ENCODE data around the gene OSM. TPM values are rescaled to one million over a fixed set of nuclear protein-coding genes. Genes with fewer than 3 reads are reported as not detected.
"Not testable (repeated sequence)": the region's sequence is repeated elsewhere in the genome, so short reads cannot be mapped to it uniquely, and the experiment has no call there.

Gene OSM
- total and polyA plus RNA-seq, 7 donors = 0.60 to 12.8 (median 1.5) TPM

DNA sequence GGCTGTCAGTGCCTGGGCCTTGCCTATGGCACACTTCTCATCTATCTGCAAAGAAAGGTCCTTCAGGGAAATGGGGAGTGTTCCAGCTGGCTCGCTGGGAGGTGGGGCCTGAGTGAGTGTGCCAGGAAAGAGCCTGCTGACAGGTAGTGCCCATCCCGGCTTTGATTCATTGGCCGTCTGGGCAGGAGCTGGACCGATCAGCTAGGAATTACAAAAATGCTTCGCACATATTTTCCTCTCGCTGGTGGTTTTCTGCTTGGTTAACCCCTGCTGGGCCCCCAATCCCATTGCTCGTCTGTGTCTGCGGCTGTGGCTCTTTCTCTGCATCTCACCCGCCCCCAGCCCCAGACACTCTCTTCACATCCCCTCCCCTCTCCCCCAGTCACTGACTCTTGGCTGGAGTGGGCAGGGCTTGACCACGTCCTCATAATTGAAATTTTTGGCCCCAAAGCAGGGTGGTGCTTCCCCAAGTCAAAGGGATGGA, 30.9 kb downstream of the OSM start:
- no peaks in the 10 kb centered on the region for H3K9me3 ChIP-seq
- peaks cover 0 to 16% (median 15%) of the 10 kb centered on the region in 4 donors for H3K4me1 ChIP-seq
- no peaks in the 10 kb centered on the region for H3K27me3 ChIP-seq
- no peak overlapping the region for H3K4me3 ChIP-seq
- H3K27ac ChIP-seq = no peak overlapping the region
- H3K36me3 ChIP-seq = no peaks in the 10 kb centered on the region
- DNase-seq = no peak
- 46 to 63% methylated on average over 10 of the region's 10 CpGs for WGBS, 2 donors
- no peak for TF ChIP-seq POLR2AphosphoS5 (IDR thresholded peaks at IDR 0.05)
- no peak for TF ChIP-seq EP300 (IDR thresholded peaks at IDR 0.05)
- TF ChIP-seq, protein P1, sequence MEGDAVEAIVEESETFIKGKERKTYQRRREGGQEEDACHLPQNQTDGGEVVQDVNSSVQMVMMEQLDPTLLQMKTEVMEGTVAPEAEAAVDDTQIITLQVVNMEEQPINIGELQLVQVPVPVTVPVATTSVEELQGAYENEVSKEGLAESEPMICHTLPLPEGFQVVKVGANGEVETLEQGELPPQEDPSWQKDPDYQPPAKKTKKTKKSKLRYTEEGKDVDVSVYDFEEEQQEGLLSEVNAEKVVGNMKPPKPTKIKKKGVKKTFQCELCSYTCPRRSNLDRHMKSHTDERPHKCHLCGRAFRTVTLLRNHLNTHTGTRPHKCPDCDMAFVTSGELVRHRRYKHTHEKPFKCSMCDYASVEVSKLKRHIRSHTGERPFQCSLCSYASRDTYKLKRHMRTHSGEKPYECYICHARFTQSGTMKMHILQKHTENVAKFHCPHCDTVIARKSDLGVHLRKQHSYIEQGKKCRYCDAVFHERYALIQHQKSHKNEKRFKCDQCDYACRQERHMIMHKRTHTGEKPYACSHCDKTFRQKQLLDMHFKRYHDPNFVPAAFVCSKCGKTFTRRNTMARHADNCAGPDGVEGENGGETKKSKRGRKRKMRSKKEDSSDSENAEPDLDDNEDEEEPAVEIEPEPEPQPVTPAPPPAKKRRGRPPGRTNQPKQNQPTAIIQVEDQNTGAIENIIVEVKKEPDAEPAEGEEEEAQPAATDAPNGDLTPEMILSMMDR (IDR thresholded peaks at IDR 0.05) = no peak
- no peak for TF ChIP-seq POLR2A (IDR thresholded peaks at IDR 0.05)
- intact Hi-C loops (cut with DNase I) = no loop called here

DNA sequence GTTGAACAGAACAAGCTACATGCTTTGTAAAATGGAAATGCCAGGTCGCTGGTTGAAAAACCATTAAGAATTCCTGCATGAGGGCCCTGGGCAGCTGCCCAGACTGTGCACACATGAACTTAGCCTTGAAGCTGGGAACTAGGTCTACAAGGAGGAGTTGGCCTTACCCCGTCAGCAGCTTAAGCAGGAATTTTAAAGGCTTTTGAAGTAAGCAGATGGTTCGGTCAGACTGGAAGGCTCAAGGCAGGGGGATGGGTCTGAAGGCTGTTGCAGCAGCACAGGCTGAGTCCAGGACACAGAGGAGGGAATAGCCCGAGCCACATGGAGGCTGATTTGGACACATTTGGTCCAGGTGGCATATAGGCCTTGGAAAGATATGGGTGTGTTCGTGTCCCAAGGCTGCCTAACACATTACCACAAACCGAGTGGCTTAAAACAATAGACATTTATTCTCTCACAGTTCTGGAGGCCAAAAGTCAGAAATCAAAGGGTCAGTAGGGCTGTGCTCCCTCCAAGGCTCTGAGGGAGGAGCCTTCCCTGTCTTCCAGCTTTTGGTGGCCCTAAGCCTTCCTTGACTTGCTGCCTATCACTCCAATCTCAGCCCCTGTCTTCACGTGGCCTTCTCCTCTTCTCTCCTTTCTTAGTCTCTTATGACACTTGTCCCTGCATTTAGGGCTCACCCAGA, 31.7 kb downstream of the OSM start:
- 39 to 71% methylated on average over 7 of the region's 7 CpGs for WGBS, 2 donors
- intact Hi-C loops (cut with DNase I) = no loop called here

DNA sequence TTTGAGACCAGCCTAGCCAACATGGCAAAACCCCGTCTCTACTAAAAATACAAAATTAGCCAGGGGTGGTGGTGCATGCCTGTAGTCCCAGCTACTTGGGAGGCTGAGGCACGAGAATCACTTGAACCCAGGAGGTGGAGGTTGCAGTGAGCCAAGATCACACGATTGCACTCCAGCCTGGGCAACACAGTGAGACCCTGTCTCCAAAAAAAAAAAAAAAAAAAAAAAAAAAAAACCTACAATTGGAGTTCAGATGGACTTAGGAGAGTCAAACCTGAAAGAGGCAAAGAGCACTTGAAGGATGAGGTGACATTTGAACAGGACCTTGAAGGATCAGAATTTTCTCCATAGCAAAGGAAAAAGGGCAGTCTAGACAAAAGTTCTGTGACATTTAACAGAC, 32.3 kb downstream of the OSM start:
- H3K36me3 ChIP-seq; H3K27me3 ChIP-seq; DNase-seq; intact Hi-C loops (cut with DNase I); H3K4me3 ChIP-seq; H3K9me3 ChIP-seq; H3K27ac ChIP-seq: not testable (repeated sequence)
- 92% methylated on average over 3 of the region's 3 CpGs for WGBS, 2 donors
- H3K4me1 ChIP-seq = peaks cover 0 to 16% (median 15%) of the 10 kb centered on the region in 4 donors

More for the DNA sequence above, 31.7 kb downstream of the OSM start:
- peaks cover 0 to 16% (median 15%) of the 10 kb centered on the region in 4 donors for H3K4me1 ChIP-seq
- no peaks in the 10 kb centered on the region for H3K27me3 ChIP-seq
- TF ChIP-seq POLR2A (IDR thresholded peaks at IDR 0.05) = no peak
- TF ChIP-seq, protein P1 (IDR thresholded peaks at IDR 0.05) = no peak
- TF ChIP-seq POLR2AphosphoS5 (IDR thresholded peaks at IDR 0.05) = no peak
- TF ChIP-seq EP300 (IDR thresholded peaks at IDR 0.05) = no peak
- H3K36me3 ChIP-seq = no peaks in the 10 kb centered on the region
- H3K4me3 ChIP-seq = no peak overlapping the region
- H3K9me3 ChIP-seq = no peaks in the 10 kb centered on the region
- H3K27ac ChIP-seq = peak overlapping the region in 1 of 4 donors; percentile 2
- DNase-seq = no peak

DNA sequence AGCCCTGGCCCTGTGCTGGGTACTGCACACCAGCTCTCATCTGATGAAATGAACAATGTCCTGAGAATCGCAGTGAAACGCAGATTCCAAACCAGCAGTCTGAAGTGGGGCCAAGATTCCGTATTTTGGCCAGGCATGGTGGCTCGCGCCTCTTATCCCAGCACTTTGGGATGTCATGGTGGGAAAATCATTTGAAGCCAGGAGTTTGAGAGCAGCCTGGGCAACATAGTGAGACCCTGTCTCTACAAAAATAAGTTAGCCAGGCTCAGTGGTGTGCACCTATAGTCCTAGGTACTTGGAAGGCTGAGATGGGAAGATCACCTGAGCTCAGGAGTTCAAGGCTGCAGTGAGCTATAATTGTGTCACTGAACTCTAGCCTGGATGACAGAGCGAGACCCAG, 33.1 kb downstream of the OSM start:
- H3K4me3 ChIP-seq = no peak overlapping the region
- no peaks in the 10 kb centered on the region for H3K27me3 ChIP-seq
- intact Hi-C loops (cut with DNase I) = no loop called here
- H3K4me1 ChIP-seq = peaks cover 0 to 16% (median 15%) of the 10 kb centered on the region in 4 donors
- no peak for DNase-seq
- no peaks in the 10 kb centered on the region for H3K9me3 ChIP-seq
- H3K27ac ChIP-seq = no peak overlapping the region
- TF ChIP-seq POLR2AphosphoS5 (IDR thresholded peaks at IDR 0.05) (no peak), EP300 (IDR thresholded peaks at IDR 0.05) (no peak), POLR2A (IDR thresholded peaks at IDR 0.05) (no peak)
- TF ChIP-seq, protein P1 (IDR thresholded peaks at IDR 0.05) = no peak
- WGBS, 2 donors = 95 to 97% methylated on average over 6 of the region's 6 CpGs
- no peaks in the 10 kb centered on the region for H3K36me3 ChIP-seq

DNA sequence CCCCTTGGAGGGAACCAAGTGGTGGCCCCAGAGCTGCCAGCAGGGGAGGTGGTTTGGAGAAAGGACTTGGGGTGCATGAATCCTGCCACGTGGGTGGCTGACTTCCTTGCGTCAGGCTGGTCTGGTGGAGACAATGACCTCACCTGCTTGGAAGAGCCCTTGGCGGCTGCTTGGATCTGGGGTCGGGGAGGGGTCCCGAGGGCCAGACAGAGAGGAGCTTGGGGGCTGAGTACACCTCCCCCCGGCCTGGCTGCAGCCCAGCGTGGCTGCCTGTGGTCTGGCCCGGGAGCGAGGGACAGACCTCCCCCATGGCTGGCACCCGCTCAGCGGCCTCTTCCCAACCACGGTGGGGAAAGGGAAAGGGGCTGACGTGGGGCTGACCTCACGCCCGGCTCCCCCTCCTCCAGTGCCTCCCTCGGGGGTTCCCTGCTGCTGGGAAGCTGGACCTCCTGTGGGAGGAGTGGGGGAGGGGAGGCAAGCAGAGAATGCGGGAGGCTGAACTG, 33.9 kb downstream of the OSM start:
- Histone ChIP-seq H3K4me3 (no peak overlapping the region), H3K27ac (no peak overlapping the region), H3K27me3 (no peaks in the 10 kb centered on the region), H3K4me1 (peaks cover 0 to 16% (median 15%) of the 10 kb centered on the region in 4 donors), H3K9me3 (no peaks in the 10 kb centered on the region), H3K36me3 (no peaks in the 10 kb centered on the region)
- no peak for DNase-seq
- 63 to 72% methylated on average over 17 of the region's 17 CpGs for WGBS, 2 donors
- intact Hi-C loops (cut with DNase I) = no loop called here
- TF ChIP-seq EP300 (IDR thresholded peaks at IDR 0.05) = no peak

All from sigmoid colon (tissue), 7 donors.